AG08396 (cell line): ENCODE measurements around the gene PHAX.
A peak's percentile ranks its signal among the peaks of the same experiment; 100 is the strongest.
"Not testable (repeated sequence)": the region's sequence is repeated elsewhere in the genome, so short reads cannot be mapped to it uniquely, and the experiment has no call there.

ENCODE experiments used
- DNase-seq: peaks from one replicate; pipeline ENCODE4 v3.0.0; 2012; ENCODE audit warnings: low spot score, mixed read lengths

Gene PHAX

DNA sequence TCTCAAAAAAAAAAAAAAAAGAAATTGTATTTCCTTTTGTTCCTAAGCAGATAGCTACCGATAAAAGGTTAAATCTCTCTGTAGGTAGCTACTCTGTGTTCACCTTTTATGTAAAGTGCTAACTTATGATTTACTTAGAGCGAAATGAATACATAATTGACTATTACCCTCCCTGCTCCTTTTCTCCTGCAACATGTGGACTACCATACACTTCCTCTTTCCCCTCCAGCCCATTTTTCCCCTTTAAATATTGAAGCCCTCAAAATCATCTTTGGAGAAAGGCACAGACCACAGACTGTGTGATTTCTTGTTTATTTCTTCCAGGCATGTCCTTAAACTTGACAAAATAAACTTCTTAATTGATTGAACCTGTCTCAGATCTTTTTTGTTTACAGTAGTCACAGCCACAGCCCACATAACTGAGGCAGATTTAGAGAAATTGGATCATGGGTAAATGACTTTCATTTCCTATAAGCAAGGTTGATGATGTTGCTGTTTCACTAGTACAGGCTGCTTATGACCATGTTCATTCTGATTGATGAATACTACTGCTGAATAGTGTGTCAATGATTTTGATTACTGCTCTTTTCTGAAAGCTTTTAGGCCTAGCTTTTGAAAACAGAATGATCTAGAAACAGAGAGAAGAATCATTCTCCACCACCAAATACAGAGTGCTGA, 59.2 kb downstream of the PHAX start:
- DNase-seq = no peak

DNA sequence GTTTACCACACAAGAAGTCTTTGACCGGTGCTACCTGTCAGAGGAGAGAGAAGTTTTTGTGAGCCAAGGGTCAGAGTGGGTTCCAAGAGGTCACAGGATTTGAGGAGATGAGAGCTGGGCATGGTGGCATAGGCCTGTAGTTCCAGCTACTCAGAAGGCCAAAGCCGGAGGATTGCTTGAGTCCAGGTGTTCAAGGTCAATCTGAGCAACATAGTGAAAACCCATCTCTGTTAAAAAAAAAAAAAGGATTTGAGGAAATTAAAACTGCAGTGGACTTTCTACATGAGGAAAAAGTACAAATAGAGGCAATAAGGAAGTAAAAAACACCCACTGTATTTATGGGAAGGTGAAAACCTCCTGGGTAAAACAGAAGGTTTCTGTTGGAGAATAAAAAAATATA, 63.8 kb downstream of the PHAX start:
- DNase-seq = no peak

- DNase-seq = not testable (repeated sequence)
These were observed 69.4 kb downstream of the PHAX start for GRCh38 chr5:126670109-126670508.

DNA sequence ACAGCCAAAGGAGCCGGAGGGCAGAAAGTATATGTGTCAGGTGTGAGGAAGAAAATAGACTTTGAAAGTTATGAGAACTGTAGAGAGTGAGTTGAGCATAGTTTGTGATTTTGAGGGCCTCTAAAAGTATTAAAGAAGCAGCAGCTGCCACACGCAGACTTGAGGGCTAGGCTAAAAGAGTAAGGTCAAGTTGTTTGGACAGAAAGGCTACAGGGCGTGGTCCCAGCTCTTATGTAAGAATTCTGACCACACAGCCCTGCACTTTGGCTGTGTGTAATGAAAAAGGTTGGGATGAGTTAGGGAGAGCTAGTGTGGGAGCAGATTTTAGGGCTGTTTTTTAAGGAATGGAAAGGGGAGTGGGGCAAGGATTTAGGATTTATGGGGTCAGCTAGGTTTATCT, 70.9 kb downstream of the PHAX start:
- DNase-seq = not testable (repeated sequence)

GRCh38 chr5:126673477-126673876, 72.7 kb downstream of the PHAX start:
- no peak for DNase-seq

GRCh38 chr5:126674145-126674544, 73.4 kb downstream of the PHAX start:
- no peak for DNase-seq

DNA sequence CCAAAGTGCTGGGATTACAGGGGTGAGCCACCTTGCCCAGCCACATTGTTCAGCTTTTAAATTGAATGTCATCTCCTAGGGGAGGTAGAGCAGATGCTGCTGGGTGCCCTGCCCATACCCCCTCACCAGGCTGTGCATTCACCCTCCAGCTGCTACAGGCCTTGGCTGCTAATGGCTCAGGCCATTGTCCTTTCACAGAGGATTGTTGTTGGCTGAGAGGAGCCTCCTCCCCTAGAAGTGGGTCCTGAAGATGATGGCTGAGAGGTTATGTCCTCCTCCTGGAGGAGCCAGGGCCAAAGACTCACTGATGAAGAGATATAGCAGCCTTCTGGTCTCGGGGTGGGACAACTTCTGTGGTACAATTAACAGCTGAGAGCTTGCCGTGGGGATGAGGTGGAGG, 74.6 kb downstream of the PHAX start:
- no peak for DNase-seq

DNA sequence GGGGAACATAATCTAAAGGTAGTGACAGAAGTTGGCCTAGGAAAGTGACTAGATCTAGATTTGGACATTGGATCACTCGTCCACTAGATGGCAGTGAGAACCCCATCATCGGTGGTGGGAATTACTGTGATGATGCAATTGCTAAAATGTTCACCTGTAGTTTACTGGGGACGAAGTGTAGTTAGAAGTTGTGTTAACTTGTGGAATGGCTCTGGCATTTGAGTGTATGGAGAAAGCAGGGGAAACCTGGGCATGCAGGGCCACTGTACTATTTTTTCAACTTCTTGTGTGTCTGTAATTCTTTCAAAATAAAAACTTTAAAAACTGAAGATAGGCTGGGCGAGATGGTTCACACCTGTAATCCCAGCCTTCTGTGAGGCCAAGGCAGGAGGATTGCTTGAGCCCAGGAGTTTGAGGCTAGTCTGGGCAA, 75.5 kb downstream of the PHAX start:
- DNase-seq = peak; percentile 80
